SK-N-SH (cell line): ENCODE data around the gene GALM. TPM values are rescaled to one million over a fixed set of nuclear protein-coding genes. Genes with fewer than 3 reads are reported as not detected.

Experiments
- CTCF ChIA-PET: fragments of 300-600, 350-600 bp; formaldehyde crosslinking; extraction: SDS; loops from one replicate; lab custom pipeline; 2021; lab: Yijun Ruan, JAX
- POLR2A ChIA-PET: fragments of 350-600 bp; sonication (Branson Sonifier 250); formaldehyde crosslinking; extraction: SDS; loops from one replicate; lab custom pipeline; 2020; ENCODE audit warnings: antibody characterized with exemption, inconsistent platforms; lab: Yijun Ruan, JAX
- DNase-seq: peaks from one replicate; pipeline ENCODE4 v3.0.0; 2012
- H2AFZ ChIP-seq: fragments of 200-600 bp; sonication (generic); 2 replicates; pipeline ENCODE4 v1.8.1; 2016; ENCODE audit warnings: antibody characterized with exemption, mild to moderate bottlenecking, low read depth
- H3F3A ChIP-seq: fragments of 200-600 bp; sonication (generic); replicated peaks from 2 replicates; pipeline ENCODE3; 2016; ENCODE audit warnings: antibody characterized with exemption, mild to moderate bottlenecking; ENCODE audit not compliant: insufficient read depth
- H3K27ac ChIP-seq, 2 experiments: fragments of 200-500 bp in 1 of 2; fragments of 200-600 bp in 1 of 2; sonication (Bioruptor generic) in 1 of 2; sonication (generic), shearing (Covaris generic) in 1 of 2; 2 replicates each; pipeline versions ENCODE4 v1.5.1 to v1.6.1; 2014 to 2016; ENCODE audit warnings: low read depth in 2 of 2, inconsistent platforms in 1 of 2, low read length in 1 of 2, mild to moderate bottlenecking in 1 of 2, mixed read lengths in 1 of 2
- H3K27me3 ChIP-seq: fragments of 200-600 bp; sonication (generic), shearing (Covaris generic); 2 replicates; pipeline ENCODE4 v1.6.1; 2016; ENCODE audit warnings: mixed run types; ENCODE audit not compliant: insufficient read depth
- H3K36me3 ChIP-seq, 2 experiments: fragments of 200-500 bp in 1 of 2; fragments of 200-600 bp in 1 of 2; sonication (Bioruptor generic) in 1 of 2; sonication (generic) in 1 of 2; replicated peaks in 1 of 2; 2 replicates each; pipeline versions ENCODE3 to v1.5.1; 2014 to 2016; ENCODE audit warnings: low read length in 1 of 2, mild to moderate bottlenecking in 1 of 2; ENCODE audit not compliant: insufficient read depth in 2 of 2, control insufficient read depth in 1 of 2
- H3K4me1 ChIP-seq, 2 experiments: fragments of 200-500 bp in 1 of 2; fragments of 200-600 bp in 1 of 2; sonication (Bioruptor generic) in 1 of 2; sonication (generic), shearing (Covaris generic) in 1 of 2; 2 replicates each; pipeline versions ENCODE4 v1.5.1 to v1.6.1; 2014 to 2016; ENCODE audit warnings: low read depth in 1 of 2, low read length in 1 of 2, mixed run types in 1 of 2; ENCODE audit not compliant: insufficient read depth in 2 of 2, control insufficient read depth in 1 of 2
- H3K4me2 ChIP-seq: fragments of 200-600 bp; sonication (generic), shearing (Covaris generic); 2 replicates; pipeline ENCODE4 v1.6.1; 2017; ENCODE audit warnings: mixed run types
- H3K4me3 ChIP-seq, 2 experiments: fragments of 200-500 bp in 1 of 2; fragments of 200-600 bp in 1 of 2; sonication (Bioruptor generic) in 1 of 2; sonication (generic), shearing (Covaris generic) in 1 of 2; 2 replicates each; pipeline versions ENCODE4 v1.5.1 to v1.8.1; 2014 to 2016; ENCODE audit warnings: low read depth in 2 of 2, inconsistent platforms in 1 of 2, low read length in 1 of 2, mild to moderate bottlenecking in 1 of 2, mixed read lengths in 1 of 2, moderate library complexity in 1 of 2
- H3K79me2 ChIP-seq: fragments of 200-600 bp; sonication (generic); 2 replicates; pipeline ENCODE4 v1.8.1; 2017; ENCODE audit warnings: mild to moderate bottlenecking; ENCODE audit not compliant: insufficient read depth
- H3K9ac ChIP-seq: fragments of 200-600 bp; sonication (generic); 2 replicates; pipeline ENCODE4 v1.6.1; 2017; ENCODE audit warnings: mixed run types
- H3K9me2 ChIP-seq: fragments of 200-600 bp; sonication (generic); 2 replicates; pipeline ENCODE4 v1.6.1; 2017; ENCODE audit warnings: mixed run types
- H3K9me3 ChIP-seq: fragments of 200-600 bp; sonication (generic); 2 replicates; pipeline ENCODE4 v1.6.1; 2017; ENCODE audit warnings: mixed run types, mild to moderate bottlenecking, moderate library complexity
- H4K20me1 ChIP-seq: fragments of 200-600 bp; sonication (generic); 2 replicates; pipeline ENCODE4 v1.6.1; 2017; ENCODE audit warnings: mild to moderate bottlenecking, mixed run types; ENCODE audit not compliant: insufficient read depth
- CHD2 ChIP-seq: fragments of 150-350 bp; IDR thresholded peaks from 2 replicates; pipeline ENCODE4 v1.6.1; 2018; ENCODE audit warnings: low read length; ENCODE audit not compliant: partially characterized antibody
- ELF1 ChIP-seq: IDR thresholded peaks from 2 replicates; pipeline ENCODE4 v1.4.0; 2012
- FOXM1 ChIP-seq: IDR thresholded peaks from 2 replicates; pipeline ENCODE4 v1.4.0; 2012; ENCODE audit warnings: low read depth, mild to moderate bottlenecking
- GABPA ChIP-seq: IDR thresholded peaks from 2 replicates; pipeline ENCODE4 v1.4.0; 2012; ENCODE audit warnings: low read depth, mild to moderate bottlenecking
- MAX ChIP-seq: IDR thresholded peaks from 2 replicates; pipeline ENCODE4 v1.4.0; 2012; ENCODE audit warnings: low read depth
- MEF2A ChIP-seq: IDR thresholded peaks from 2 replicates; pipeline ENCODE4 v1.4.0; 2012; ENCODE audit warnings: low read depth, borderline replicate concordance
- PBX3 ChIP-seq: IDR thresholded peaks from 2 replicates; pipeline ENCODE4; 2012
- POLR2AphosphoS5 ChIP-seq: IDR thresholded peaks from 2 replicates; pipeline ENCODE4 v1.6.1; 2012; ENCODE audit warnings: low read depth, low read length
- RAD21 ChIP-seq: IDR thresholded peaks from 2 replicates; pipeline ENCODE4 v1.6.1; 2012; ENCODE audit warnings: mild to moderate bottlenecking, low read length
- REST ChIP-seq: IDR thresholded peaks from 2 replicates; pipeline ENCODE4 v1.6.1; 2012; ENCODE audit warnings: mild to moderate bottlenecking, low read depth, low read length, moderate library complexity
- RFX5 ChIP-seq: IDR thresholded peaks from 2 replicates; pipeline ENCODE4 v1.6.1; 2012; ENCODE audit warnings: mild to moderate bottlenecking, improper control_type of control experiment, low read length
- RXRA ChIP-seq: IDR thresholded peaks from 2 replicates; pipeline ENCODE4 v1.4.0; 2012; ENCODE audit warnings: low read depth, mild to moderate bottlenecking, borderline replicate concordance
- WGBS: methylation state at CpG from one replicate; pipeline ENCODE4 v1.1.6; 2017; ENCODE audit warnings: low lambda C conversion rate; 5-methylcytosine and 5-hydroxymethylcytosine counted together
- polyA plus RNA-seq, 3 experiments: library from polyadenylated mRNA; depleted of rRNA; stranded (reverse); fragments of >200 nt; gene quantifications; 2 replicates each; pipeline ENCODE4 v1.2.3, GENCODE V29; 2012
- TF ChIP-seq, protein P1 (sequence below): fragments of 150-350 bp; IDR thresholded peaks from 2 replicates; pipeline ENCODE4 v1.6.1; 2017; ENCODE audit warnings: antibody characterized with exemption, low read length, low read depth, borderline replicate concordance
- TF ChIP-seq, protein P2 (sequence below): IDR thresholded peaks from 2 replicates; pipeline ENCODE4 v1.4.0; 2012; ENCODE audit warnings: low read depth, borderline replicate concordance
- TF ChIP-seq, protein P3 (sequence below): IDR thresholded peaks from 2 replicates; pipeline ENCODE4 v1.4.0; 2012; ENCODE audit warnings: low read depth, borderline replicate concordance
- TF ChIP-seq, protein P4 (sequence below): fragments of 150-350 bp; IDR thresholded peaks from 2 replicates; pipeline ENCODE4 v1.6.1; 2016; ENCODE audit warnings: mild to moderate bottlenecking, low read depth, low read length

The GALM gene
- polyA plus RNA-seq, 1 of the 3 experiments (the other 2 are of a cell fraction) = 17.9 TPM

GRCh38 chr2:38723173-38723572 is 57.3 kb downstream of the GALM start:
- no peak overlapping the region for H3K9ac ChIP-seq
- peaks cover 6% of the 10 kb centered on the region for H3F3A ChIP-seq
- no peaks in the 10 kb centered on the region for H3K9me2 ChIP-seq
- H3K4me3 ChIP-seq = no peak overlapping the region
- no peaks in the 10 kb centered on the region for H4K20me1 ChIP-seq
- H3K4me1 ChIP-seq = no peaks in the 10 kb centered on the region
- no peaks in the 10 kb centered on the region for H3K36me3 ChIP-seq
- no peaks in the 10 kb centered on the region for H3K27me3 ChIP-seq
- POLR2A ChIA-PET = interaction anchor here (2.8 kb wide), 1 partner anchor 28 kb away, joined by 7 read pairs; the partner anchor contains the start of gene SRSF7
- no peaks in the 10 kb centered on the region for H3K79me2 ChIP-seq
- no peak for DNase-seq
- no peak for TF ChIP-seq MAX
- TF ChIP-seq RFX5 = no peak
- TF ChIP-seq MEF2A = no peak
- no peak for TF ChIP-seq PBX3
- no peak for TF ChIP-seq CHD2
- TF ChIP-seq REST = no peak
- TF ChIP-seq FOXM1 = no peak
- TF ChIP-seq, protein P1, sequence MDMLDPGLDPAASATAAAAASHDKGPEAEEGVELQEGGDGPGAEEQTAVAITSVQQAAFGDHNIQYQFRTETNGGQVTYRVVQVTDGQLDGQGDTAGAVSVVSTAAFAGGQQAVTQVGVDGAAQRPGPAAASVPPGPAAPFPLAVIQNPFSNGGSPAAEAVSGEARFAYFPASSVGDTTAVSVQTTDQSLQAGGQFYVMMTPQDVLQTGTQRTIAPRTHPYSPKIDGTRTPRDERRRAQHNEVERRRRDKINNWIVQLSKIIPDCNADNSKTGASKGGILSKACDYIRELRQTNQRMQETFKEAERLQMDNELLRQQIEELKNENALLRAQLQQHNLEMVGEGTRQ = no peak
- no peak for TF ChIP-seq RAD21
- no peak for TF ChIP-seq RXRA
- TF ChIP-seq ELF1 = no peak
- TF ChIP-seq, protein P2, sequence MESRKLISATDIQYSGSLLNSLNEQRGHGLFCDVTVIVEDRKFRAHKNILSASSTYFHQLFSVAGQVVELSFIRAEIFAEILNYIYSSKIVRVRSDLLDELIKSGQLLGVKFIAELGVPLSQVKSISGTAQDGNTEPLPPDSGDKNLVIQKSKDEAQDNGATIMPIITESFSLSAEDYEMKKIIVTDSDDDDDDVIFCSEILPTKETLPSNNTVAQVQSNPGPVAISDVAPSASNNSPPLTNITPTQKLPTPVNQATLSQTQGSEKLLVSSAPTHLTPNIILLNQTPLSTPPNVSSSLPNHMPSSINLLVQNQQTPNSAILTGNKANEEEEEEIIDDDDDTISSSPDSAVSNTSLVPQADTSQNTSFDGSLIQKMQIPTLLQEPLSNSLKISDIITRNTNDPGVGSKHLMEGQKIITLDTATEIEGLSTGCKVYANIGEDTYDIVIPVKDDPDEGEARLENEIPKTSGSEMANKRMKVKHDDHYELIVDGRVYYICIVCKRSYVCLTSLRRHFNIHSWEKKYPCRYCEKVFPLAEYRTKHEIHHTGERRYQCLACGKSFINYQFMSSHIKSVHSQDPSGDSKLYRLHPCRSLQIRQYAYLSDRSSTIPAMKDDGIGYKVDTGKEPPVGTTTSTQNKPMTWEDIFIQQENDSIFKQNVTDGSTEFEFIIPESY = no peak
- no peak for TF ChIP-seq GABPA
- no peak for TF ChIP-seq POLR2AphosphoS5
- TF ChIP-seq, protein P3, sequence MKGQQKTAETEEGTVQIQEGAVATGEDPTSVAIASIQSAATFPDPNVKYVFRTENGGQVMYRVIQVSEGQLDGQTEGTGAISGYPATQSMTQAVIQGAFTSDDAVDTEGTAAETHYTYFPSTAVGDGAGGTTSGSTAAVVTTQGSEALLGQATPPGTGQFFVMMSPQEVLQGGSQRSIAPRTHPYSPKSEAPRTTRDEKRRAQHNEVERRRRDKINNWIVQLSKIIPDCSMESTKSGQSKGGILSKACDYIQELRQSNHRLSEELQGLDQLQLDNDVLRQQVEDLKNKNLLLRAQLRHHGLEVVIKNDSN = no peak
- TF ChIP-seq, protein P4, sequence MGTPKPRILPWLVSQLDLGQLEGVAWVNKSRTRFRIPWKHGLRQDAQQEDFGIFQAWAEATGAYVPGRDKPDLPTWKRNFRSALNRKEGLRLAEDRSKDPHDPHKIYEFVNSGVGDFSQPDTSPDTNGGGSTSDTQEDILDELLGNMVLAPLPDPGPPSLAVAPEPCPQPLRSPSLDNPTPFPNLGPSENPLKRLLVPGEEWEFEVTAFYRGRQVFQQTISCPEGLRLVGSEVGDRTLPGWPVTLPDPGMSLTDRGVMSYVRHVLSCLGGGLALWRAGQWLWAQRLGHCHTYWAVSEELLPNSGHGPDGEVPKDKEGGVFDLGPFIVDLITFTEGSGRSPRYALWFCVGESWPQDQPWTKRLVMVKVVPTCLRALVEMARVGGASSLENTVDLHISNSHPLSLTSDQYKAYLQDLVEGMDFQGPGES = no peak
- TF ChIP-seq, all 33 proteins: peak for 0
- no peak overlapping the region for H2AFZ ChIP-seq
- no peaks in the 10 kb centered on the region for H3K9me3 ChIP-seq
- H3K27ac ChIP-seq = no peak overlapping the region
- CTCF ChIA-PET = interaction anchor here (1.7 to 5.9 kb wide), 4 partner anchors 120 to 408 kb away, joined by 9 to 47 read pairs (median 20); partner anchors contain the start of gene HNRNPLL
- WGBS = 93% methylated on average over 7 of the region's 7 CpGs
- no peak overlapping the region for H3K4me2 ChIP-seq
